IMR-90 (cell line): ENCODE measurements around the gene GAREM1. TPM values are rescaled to one million over a fixed set of nuclear protein-coding genes. Genes with fewer than 3 reads are reported as not detected.

ENCODE experiments used
- ATAC-seq: fragments of 200-7000 bp; cut with Tn5 transposase; 2 replicates; pipeline ENCODE4 v1.9.1; 2020; ENCODE audit warnings: low read depth, mild to moderate bottlenecking, moderate library complexity
- BruUV-seq: library from RNA; stranded (reverse); fragments of 400-500 nt; replicated peaks from 2 replicates; lab custom pipeline; 2021; lab: Mats Ljungman, UMichigan
- CTCF ChIA-PET: fragments of 300-600 bp; formaldehyde crosslinking; extraction: SDS; loops from one replicate; lab custom pipeline; 2021; ENCODE audit warnings: antibody characterized with exemption; lab: Yijun Ruan, JAX
- POLR2A ChIA-PET: fragments of 300-600 bp; sonication (Branson Sonifier 250); formaldehyde crosslinking; loops from one replicate; lab custom pipeline; 2022; ENCODE audit warnings: antibody characterized with exemption; ENCODE audit not compliant: unreplicated experiment; lab: Charles Lee
- DNase-seq: peaks from one replicate; pipeline ENCODE4 v3.0.0; 2013
- H2AFZ ChIP-seq: replicated peaks from 2 replicates; pipeline ENCODE3; 2013; ENCODE audit warnings: low read length, mild to moderate bottlenecking; ENCODE audit not compliant: poor library complexity
- H2AK5ac ChIP-seq: 2 replicates; pipeline ENCODE4 v1.6.1; 2013; ENCODE audit warnings: low read depth, low read length, inconsistent platforms
- H2AK9ac ChIP-seq: replicated peaks from 2 replicates; pipeline ENCODE3; 2013; ENCODE audit warnings: mild to moderate bottlenecking, low read depth, low read length, moderate library complexity; ENCODE audit not compliant: poor library complexity
- H2BK120ac ChIP-seq: 2 replicates; pipeline ENCODE4 v1.6.1; 2013; ENCODE audit warnings: low read depth, low read length, inconsistent platforms
- H2BK15ac ChIP-seq: 3 replicates; pipeline ENCODE4 v1.6.1; 2013; ENCODE audit warnings: low read depth, low read length, inconsistent platforms
- H2BK20ac ChIP-seq: 2 replicates; pipeline ENCODE4 v1.6.1; 2013; ENCODE audit warnings: low read depth, mild to moderate bottlenecking, inconsistent platforms, low read length, moderate library complexity
- H2BK5ac ChIP-seq: 2 replicates; pipeline ENCODE4 v1.6.1; 2013; ENCODE audit warnings: mild to moderate bottlenecking, low read depth, low read length, inconsistent platforms; ENCODE audit not compliant: poor library complexity, severe bottlenecking
- H3K14ac ChIP-seq: replicated peaks from 2 replicates; pipeline ENCODE4 v1.6.1; 2013; ENCODE audit warnings: low read depth, low read length, inconsistent platforms
- H3K18ac ChIP-seq: 2 replicates; pipeline ENCODE4 v1.6.1; 2013; ENCODE audit warnings: low read depth, low read length, control low read depth
- H3K23ac ChIP-seq: 2 replicates; pipeline ENCODE4 v1.6.1; 2013; ENCODE audit warnings: low read depth, low read length, inconsistent platforms
- H3K27ac ChIP-seq: 2 replicates; pipeline ENCODE4 v1.5.1; 2013; ENCODE audit warnings: mild to moderate bottlenecking, control low read depth, low read length; ENCODE audit not compliant: insufficient read depth
- H3K27me3 ChIP-seq: 2 replicates; pipeline ENCODE4 v1.6.1; 2013; ENCODE audit warnings: low read length; ENCODE audit not compliant: control insufficient read depth, insufficient read depth
- H3K36me3 ChIP-seq: 2 replicates; pipeline ENCODE4 v1.6.1; 2013; ENCODE audit warnings: low read length, mixed read lengths; ENCODE audit not compliant: control insufficient read depth, insufficient read depth
- H3K4ac ChIP-seq: 2 replicates; pipeline ENCODE4 v1.6.1; 2013; ENCODE audit warnings: low read depth, low read length, inconsistent platforms
- H3K4me1 ChIP-seq: 2 replicates; pipeline ENCODE4 v1.6.1; 2013; ENCODE audit warnings: low read length, mixed read lengths; ENCODE audit not compliant: control insufficient read depth, insufficient read depth
- H3K4me2 ChIP-seq: 2 replicates; pipeline ENCODE4 v1.6.1; 2013; ENCODE audit warnings: low read depth, mild to moderate bottlenecking, control low read depth, low read length, moderate library complexity
- H3K4me3 ChIP-seq: 2 replicates; pipeline ENCODE4 v1.5.1; 2013; ENCODE audit warnings: low read depth, mild to moderate bottlenecking, control low read depth, low read length, moderate library complexity; ENCODE audit not compliant: insufficient read depth
- H3K56ac ChIP-seq: 2 replicates; pipeline ENCODE4 v1.6.1; 2013; ENCODE audit warnings: low read length, inconsistent platforms; ENCODE audit not compliant: insufficient read depth; ENCODE audit errors: extremely low read depth
- H3K79me1 ChIP-seq, 2 experiments: 2 replicates each; pipeline ENCODE4 v1.6.1; 2013; ENCODE audit warnings: low read length in 2 of 2, inconsistent platforms in 1 of 2, low read depth in 1 of 2
- H3K9ac ChIP-seq: 2 replicates; pipeline ENCODE4 v1.6.1; 2013; ENCODE audit warnings: low read depth, low read length, control low read depth
- H3K9me1 ChIP-seq: 2 replicates; pipeline ENCODE4 v1.6.1; 2013; ENCODE audit warnings: low read length, inconsistent platforms; ENCODE audit not compliant: insufficient read depth
- H3K9me3 ChIP-seq: 2 replicates; pipeline ENCODE4 v1.6.1; 2013; ENCODE audit warnings: low read length; ENCODE audit not compliant: control insufficient read depth, insufficient read depth
- H4K20me1 ChIP-seq: 2 replicates; pipeline ENCODE4 v1.6.1; 2013; ENCODE audit warnings: low read length, inconsistent platforms; ENCODE audit not compliant: insufficient read depth
- H4K5ac ChIP-seq: 2 replicates; pipeline ENCODE4 v1.6.1; 2013; ENCODE audit warnings: mild to moderate bottlenecking, low read depth, low read length, control low read depth
- H4K8ac ChIP-seq, 2 experiments: 2 replicates each; pipeline ENCODE4 v1.6.1; 2013; ENCODE audit warnings: low read depth in 2 of 2, low read length in 2 of 2, control low read depth in 1 of 2, inconsistent platforms in 1 of 2
- H4K91ac ChIP-seq: 2 replicates; pipeline ENCODE4 v1.6.1; 2013; ENCODE audit warnings: low read depth, low read length, inconsistent platforms; ENCODE audit not compliant: insufficient read depth
- BHLHE40 ChIP-seq: fragments of 150-350 bp; IDR thresholded peaks from 2 replicates; pipeline ENCODE4 v1.6.1; 2016; ENCODE audit warnings: mild to moderate bottlenecking, low read depth, low read length
- CEBPB ChIP-seq: IDR thresholded peaks from 2 replicates; pipeline ENCODE4 v1.6.1; 2012; ENCODE audit warnings: low read depth, low read length, improper control_type of control experiment
- CHD1 ChIP-seq: IDR thresholded peaks from 2 replicates; pipeline ENCODE4 v1.6.1; 2012; ENCODE audit warnings: low read depth, low read length, improper control_type of control experiment
- CTCF ChIP-seq: conservative IDR thresholded peaks from 2 replicates; pipeline ENCODE4 v1.5.1; 2012; ENCODE audit warnings: mild to moderate bottlenecking, low read depth, low read length, improper control_type of control experiment
- ELK1 ChIP-seq: fragments of 150-350 bp; IDR thresholded peaks from 2 replicates; pipeline ENCODE4 v1.6.1; 2016; ENCODE audit warnings: low read depth, mild to moderate bottlenecking, low read length, moderate library complexity, borderline replicate concordance
- FOS ChIP-seq: fragments of 150-350 bp; IDR thresholded peaks from 2 replicates; pipeline ENCODE4 v1.6.1; 2016; ENCODE audit warnings: low read depth, low read length
- MAFK ChIP-seq: IDR thresholded peaks from 2 replicates; pipeline ENCODE4 v1.6.1; 2012; ENCODE audit warnings: low read depth, low read length, improper control_type of control experiment
- MAZ ChIP-seq: IDR thresholded peaks from 2 replicates; pipeline ENCODE4 v1.6.1; 2012; ENCODE audit warnings: low read depth, mild to moderate bottlenecking, low read length, improper control_type of control experiment, moderate library complexity, borderline replicate concordance
- MXI1 ChIP-seq: IDR thresholded peaks from 2 replicates; pipeline ENCODE4 v1.6.1; 2012; ENCODE audit warnings: low read depth, mild to moderate bottlenecking, low read length, moderate library complexity, borderline replicate concordance
- NFE2L2 ChIP-seq: fragments of 150-350 bp; IDR thresholded peaks from 2 replicates; pipeline ENCODE4 v1.6.1; 2016; ENCODE audit warnings: low read depth, mild to moderate bottlenecking, low read length
- POLR2A ChIP-seq: IDR thresholded peaks from 2 replicates; pipeline ENCODE4 v1.6.1; 2012; ENCODE audit warnings: mild to moderate bottlenecking, low read depth, low read length
- RAD21 ChIP-seq: IDR thresholded peaks from 2 replicates; pipeline ENCODE4 v1.6.1; 2012; ENCODE audit warnings: low read length, improper control_type of control experiment
- RCOR1 ChIP-seq: IDR thresholded peaks from 2 replicates; pipeline ENCODE4 v1.6.1; 2012; ENCODE audit warnings: mild to moderate bottlenecking, low read length, improper control_type of control experiment; ENCODE audit not compliant: insufficient replicate concordance
- RFX5 ChIP-seq: IDR thresholded peaks from 2 replicates; pipeline ENCODE4 v1.8.0; 2012; ENCODE audit warnings: low read depth, mild to moderate bottlenecking, low read length, moderate library complexity
- SMC3 ChIP-seq: fragments of 150-350 bp; IDR thresholded peaks from 2 replicates; pipeline ENCODE4 v1.6.1; 2016; ENCODE audit warnings: low read depth, mild to moderate bottlenecking, antibody characterized with exemption, low read length, moderate library complexity
- WGBS, 2 experiments: methylation state at CpG; one replicate each; pipeline versions ENCODE4 v1.1.5 to v1.1.7; 2013; ENCODE audit warnings: missing lambda C conversion rate in 2 of 2; ENCODE audit not compliant: insufficient read length in 1 of 2; ENCODE audit errors: extremely low coverage in 2 of 2; 5-methylcytosine and 5-hydroxymethylcytosine counted together
- dilution Hi-C: fragments of 300-500 bp; cut with HindIII; formaldehyde crosslinking; loops from one replicate; pipeline ENCODE4 v1.14.3; 2018; ENCODE audit warnings: low sequenced_read_pairs; ENCODE audit not compliant: unreplicated experiment
- in situ Hi-C: fragments of 300-500 bp; cut with MboI; formaldehyde crosslinking; loops from 3 replicates; pipeline ENCODE4 v1.14.3; 2019; ENCODE audit warnings: low sequenced_read_pairs, inconsistent platforms, mixed read lengths
- intact Hi-C: fragments of 100-400 bp; cut with micrococcal nuclease; formaldehyde crosslinking; loops from 2 replicates; pipeline ENCODE4 v1.10.0; 2022
- polyA plus RNA-seq, 3 experiments: library from polyadenylated mRNA; depleted of rRNA; stranded (reverse); fragments of >200 nt; gene quantifications; 2 replicates each; pipeline ENCODE4 v1.2.3, GENCODE V29; 2012; ENCODE audit warnings: low replicate concordance in 1 of 3
- total RNA-seq: library from RNA; depleted of rRNA; stranded (reverse); fragments of >200 nt; gene quantifications from 2 replicates; pipeline ENCODE4 v1.2.3, GENCODE V29; 2012
- TF ChIP-seq, protein P1 (sequence below): fragments of 150-350 bp; IDR thresholded peaks from 2 replicates; pipeline ENCODE4 v1.6.1; 2017; ENCODE audit warnings: mild to moderate bottlenecking, antibody characterized with exemption, low read length, low read depth

GAREM1 gene
- total and polyA plus RNA-seq, 2 of the 4 experiments (the other 2 are of a cell fraction): 1.4 to 2.3 TPM

GRCh38 chr18:32295604-32296003, 175.1 kb downstream of the GAREM1 start:
- TF ChIP-seq FOS: no peak
- TF ChIP-seq, protein P1, sequence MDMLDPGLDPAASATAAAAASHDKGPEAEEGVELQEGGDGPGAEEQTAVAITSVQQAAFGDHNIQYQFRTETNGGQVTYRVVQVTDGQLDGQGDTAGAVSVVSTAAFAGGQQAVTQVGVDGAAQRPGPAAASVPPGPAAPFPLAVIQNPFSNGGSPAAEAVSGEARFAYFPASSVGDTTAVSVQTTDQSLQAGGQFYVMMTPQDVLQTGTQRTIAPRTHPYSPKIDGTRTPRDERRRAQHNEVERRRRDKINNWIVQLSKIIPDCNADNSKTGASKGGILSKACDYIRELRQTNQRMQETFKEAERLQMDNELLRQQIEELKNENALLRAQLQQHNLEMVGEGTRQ: no peak
- TF ChIP-seq BHLHE40: no peak
- no peak for TF ChIP-seq CHD1
- TF ChIP-seq MAZ: no peak
- TF ChIP-seq POLR2A: no peak
- no peak for TF ChIP-seq ELK1
- no peak for TF ChIP-seq RAD21
- TF ChIP-seq SMC3: no peak
- TF ChIP-seq CEBPB: no peak
- no peak for TF ChIP-seq MAFK
- TF ChIP-seq NFE2L2: no peak
- TF ChIP-seq MXI1: no peak
- TF ChIP-seq RCOR1: no peak
- no peak for TF ChIP-seq CTCF
- no peak for TF ChIP-seq RFX5
- DNase-seq (no peak), ATAC-seq (no peak)
- Histone ChIP-seq H2AK5ac (no peak overlapping the region), H3K23ac (no peak overlapping the region), H2BK5ac (no peak overlapping the region), H3K27ac (no peak overlapping the region), H3K4ac (no peak overlapping the region), H3K9me1 (no peaks in the 10 kb centered on the region), H4K5ac (no peak overlapping the region), H2BK15ac (no peak overlapping the region), H3K4me2 (no peak overlapping the region), H2AK9ac (no peak overlapping the region), H3K4me1 (no peaks in the 10 kb centered on the region), H2BK20ac (no peak overlapping the region), H3K36me3 (no peaks in the 10 kb centered on the region), H2AFZ (no peak overlapping the region), H3K27me3 (no peaks in the 10 kb centered on the region), H3K79me1 (no peaks in the 10 kb centered on the region), H3K56ac (no peak overlapping the region), H3K4me3 (no peak overlapping the region), H3K9me3 (no peaks in the 10 kb centered on the region), H4K20me1 (no peaks in the 10 kb centered on the region), H2BK120ac (no peak overlapping the region), H3K14ac (no peak overlapping the region), H4K91ac (no peak overlapping the region), H3K18ac (no peak overlapping the region), H3K9ac (no peak overlapping the region), H4K8ac (no peak overlapping the region)
- dilution Hi-C loops: loop anchor here (25.0 kb wide), 1 partner anchor 167 kb away; the partner anchor contains the start of gene GAREM1
- POLR2A ChIA-PET: no interaction called here
- intact Hi-C loops: no loop called here
- in situ Hi-C loops: no loop called here
- CTCF ChIA-PET: no interaction called here
- no TSS peak for BruUV-seq
- WGBS, 2 experiments: no CpG with 5 or more reads among the region's 3 CpGs
